HG03354 (cell line): Measurements from ENCODE around the gene TTLL8.

Source experiments
- ATAC-seq: cut with Tn5 transposase; IDR thresholded peaks from one replicate; pipeline ENCODE4 v1.9.1; 2021; ENCODE audit warnings: mild to moderate bottlenecking; ENCODE audit not compliant: unreplicated experiment, poor library complexity, severe bottlenecking

The TTLL8 gene

GRCh38 chr22:50046481-50047245 is 11.4 kb downstream of the TTLL8 start:
- no peak for ATAC-seq

GRCh38 chr22:50046019-50046415 is 12.1 kb downstream of the TTLL8 start:
- no peak for ATAC-seq

GRCh38 chr22:50045211-50046018 is 12.7 kb downstream of the TTLL8 start:
- ATAC-seq = no peak

- no peak for ATAC-seq
These were observed 13.5 kb downstream of the TTLL8 start for GRCh38 chr22:50044485-50045118.

- ATAC-seq = no peak
These were observed 16.6 kb downstream of the TTLL8 start for GRCh38 chr22:50041361-50042065.

- ATAC-seq = no peak
These were observed 17.4 kb downstream of the TTLL8 start for GRCh38 chr22:50040717-50041116.

GRCh38 chr22:50039669-50040443 is 18.2 kb downstream of the TTLL8 start:
- no peak for ATAC-seq

- no peak for ATAC-seq
These were observed 21.9 kb downstream of the TTLL8 start for GRCh38 chr22:50035976-50036724.

- ATAC-seq = no peak
These were observed 22.8 kb downstream of the TTLL8 start for GRCh38 chr22:50035131-50035881.

- ATAC-seq = no peak
These were observed 23.7 kb downstream of the TTLL8 start for GRCh38 chr22:50034126-50035081.

- no peak for ATAC-seq
These were observed 25.0 kb downstream of the TTLL8 start for GRCh38 chr22:50032941-50033601.

GRCh38 chr22:50032109-50032871 is 25.8 kb downstream of the TTLL8 start:
- ATAC-seq = no peak

- ATAC-seq = no peak
These were observed 26.7 kb downstream of the TTLL8 start for GRCh38 chr22:50031189-50032091.

- ATAC-seq = no peak
These were observed 27.6 kb downstream of the TTLL8 start for GRCh38 chr22:50030297-50031188.
